ENCODE data around the gene CRYBB3. TPM values are rescaled to one million over a fixed set of nuclear protein-coding genes. Genes with fewer than 3 reads are reported as not detected.

Gene CRYBB3
- polyA plus RNA-seq, 1 donor (not counting 4 experiments of a cell fraction or from before 2014, with no cell fraction given), result not detected

- DNase-seq (ENCODE audit: low read depth, low spot score) (peak; percentile 87), FAIRE-seq (peak; percentile 98)
- H2AFZ ChIP-seq (ENCODE audit: control insufficient read depth, low read length), result no peak overlapping the region
- dilution Hi-C loops (cut with MboI; ENCODE audit: extremely low pct_ligation_motif_present, low sequenced_read_pairs), result no loop called here
- no peaks in the 10 kb centered on the region for H3K79me2 ChIP-seq (ENCODE audit: control insufficient read depth, insufficient read depth, low read length)
- TF ChIP-seq CTCF (optimal IDR thresholded peaks at IDR 0.05 in 1 of 3, IDR thresholded peaks at IDR 0.05 in 1 of 3, conservative IDR thresholded peaks at IDR 0.05 in 1 of 3; ENCODE audit: extremely low read depth in 1 of 3, insufficient read depth in 2 of 3, low read length in 3 of 3) (no peak), EZH2 (IDR thresholded peaks at IDR 0.05; ENCODE audit: low read length) (no peak)
- H3K36me3 ChIP-seq (ENCODE audit: control insufficient read depth in 2 of 2, extremely low read depth in 1 of 2, insufficient read depth in 2 of 2, low read length in 2 of 2), result peaks cover 15 to 27% of the 10 kb centered on the region in 2 experiments
- H3K27me3 ChIP-seq (ENCODE audit: control insufficient read depth, extremely low read depth, insufficient read depth, low read length), result no peaks in the 10 kb centered on the region
- peak overlapping the region; percentile 52 for H3K4me2 ChIP-seq (ENCODE audit: control insufficient read depth, extremely low read depth, insufficient read depth, low read depth, low read length)
- H3K27ac ChIP-seq (ENCODE audit: control insufficient read depth, insufficient read depth, low read length), result peak overlapping the region; percentile 42
- no peak overlapping the region for H3K9ac ChIP-seq (ENCODE audit: control insufficient read depth, extremely low read depth, insufficient read depth, low read length)
- H4K20me1 ChIP-seq (ENCODE audit: control insufficient read depth, extremely low read depth, insufficient read depth, low read length), result no peaks in the 10 kb centered on the region
- no peak overlapping the region for H3K4me3 ChIP-seq (ENCODE audit: control insufficient read depth in 2 of 3, extremely low read depth in 1 of 3, insufficient read depth in 2 of 3, low read depth in 1 of 3, low read length in 3 of 3)
- no peaks in the 10 kb centered on the region for H3K9me1 ChIP-seq (ENCODE audit: control insufficient read depth, extremely low read depth, insufficient read depth, low read length)
- H3K4me1 ChIP-seq (ENCODE audit: control insufficient read depth, extremely low read depth, insufficient read depth, low read length), result peaks cover 22% of the 10 kb centered on the region
- no peaks in the 10 kb centered on the region for H3K9me3 ChIP-seq (ENCODE audit: control insufficient read depth, low read depth, low read length)
Measured at GRCh38 chr22:25176175-25176574, 23.5 kb upstream of the CRYBB3 start.

- no peaks in the 10 kb centered on the region for H4K20me1 ChIP-seq (ENCODE audit: control insufficient read depth, extremely low read depth, insufficient read depth, low read length)
- H2AFZ ChIP-seq (ENCODE audit: control insufficient read depth, low read length), result no peak overlapping the region
- H3K4me2 ChIP-seq (ENCODE audit: control insufficient read depth, extremely low read depth, insufficient read depth, low read depth, low read length), result peak overlapping the region; percentile 52
- TF ChIP-seq CTCF (optimal IDR thresholded peaks at IDR 0.05 in 1 of 3, IDR thresholded peaks at IDR 0.05 in 1 of 3, conservative IDR thresholded peaks at IDR 0.05 in 1 of 3; ENCODE audit: extremely low read depth in 1 of 3, insufficient read depth in 2 of 3, low read length in 3 of 3) (no peak), EZH2 (IDR thresholded peaks at IDR 0.05; ENCODE audit: low read length) (no peak)
- peaks cover 22% of the 10 kb centered on the region for H3K4me1 ChIP-seq (ENCODE audit: control insufficient read depth, extremely low read depth, insufficient read depth, low read length)
- no peaks in the 10 kb centered on the region for H3K9me3 ChIP-seq (ENCODE audit: control insufficient read depth, low read depth, low read length)
- FAIRE-seq (no peak), DNase-seq (ENCODE audit: low read depth, low spot score) (no peak)
- no peaks in the 10 kb centered on the region for H3K9me1 ChIP-seq (ENCODE audit: control insufficient read depth, extremely low read depth, insufficient read depth, low read length)
- H3K4me3 ChIP-seq (ENCODE audit: control insufficient read depth in 2 of 3, extremely low read depth in 1 of 3, insufficient read depth in 2 of 3, low read depth in 1 of 3, low read length in 3 of 3), result no peak overlapping the region
- no peak overlapping the region for H3K9ac ChIP-seq (ENCODE audit: control insufficient read depth, extremely low read depth, insufficient read depth, low read length)
- no peaks in the 10 kb centered on the region for H3K79me2 ChIP-seq (ENCODE audit: control insufficient read depth, insufficient read depth, low read length)
- H3K27ac ChIP-seq (ENCODE audit: control insufficient read depth, insufficient read depth, low read length), result peak overlapping the region; percentile 42
- dilution Hi-C loops (cut with MboI; ENCODE audit: extremely low pct_ligation_motif_present, low sequenced_read_pairs), result no loop called here
- peaks cover 15 to 27% of the 10 kb centered on the region in 2 experiments for H3K36me3 ChIP-seq (ENCODE audit: control insufficient read depth in 2 of 2, extremely low read depth in 1 of 2, insufficient read depth in 2 of 2, low read length in 2 of 2)
- H3K27me3 ChIP-seq (ENCODE audit: control insufficient read depth, extremely low read depth, insufficient read depth, low read length), result no peaks in the 10 kb centered on the region
Measured at GRCh38 chr22:25176799-25177198, 22.9 kb upstream of the CRYBB3 start.
